Activated CD8-positive, alpha-beta memory T cell treated with anti-CD3 and anti-CD28 coated beads for 24 hours (primary cell): ENCODE results near the gene RPP21.

Experiments
- DNase-seq: peaks from one replicate; pipeline ENCODE4 v3.0.0-alpha.2; 2020

RPP21 gene

GRCh38 chr6:30344868-30345671 lies at the start of gene RPP21:
TSS of gene RPP21 (plus strand) at chr6:30345156. CDS start at chr6:30345172, 16 bp downstream.
- DNase-seq = peak; percentile 94

- no peak for DNase-seq
Measured at GRCh38 chr6:30295837-30296236, 49.1 kb upstream of the RPP21 start.

GRCh38 chr6:30304002-30304401 lies 41.0 kb upstream of the RPP21 start:
- no peak for DNase-seq

GRCh38 chr6:30311101-30311500 lies 33.9 kb upstream of the RPP21 start:
- DNase-seq = no peak

- DNase-seq = no peak
Measured at GRCh38 chr6:30311671-30312070, 33.3 kb upstream of the RPP21 start.

- DNase-seq = no peak
Measured at GRCh38 chr6:30312266-30312665, 32.7 kb upstream of the RPP21 start.

- DNase-seq = no peak
Measured at GRCh38 chr6:30312676-30313321, 32.2 kb upstream of the RPP21 start.

- DNase-seq = no peak
Measured at GRCh38 chr6:30315156-30315555, 29.8 kb upstream of the RPP21 start.

GRCh38 chr6:30317913-30318589 lies 26.9 kb upstream of the RPP21 start:
- DNase-seq = no peak

GRCh38 chr6:30319146-30319835 lies 25.7 kb upstream of the RPP21 start:
- DNase-seq = no peak

- DNase-seq = no peak
Measured at GRCh38 chr6:30321692-30322388, 23.1 kb upstream of the RPP21 start.

GRCh38 chr6:30322527-30323501 lies 22.1 kb upstream of the RPP21 start:
- DNase-seq = no peak

- DNase-seq = no peak
Measured at GRCh38 chr6:30323806-30324205, 21.1 kb upstream of the RPP21 start.

GRCh38 chr6:30325150-30325872 lies 19.6 kb upstream of the RPP21 start:
- no peak for DNase-seq

- DNase-seq = peak; percentile 89
Measured at GRCh38 chr6:30325873-30326525, 19.0 kb upstream of the RPP21 start.

- peak; percentile 96 for DNase-seq
Measured at GRCh38 chr6:30326526-30327231, 18.3 kb upstream of the RPP21 start, which contains the start of gene TRIM39. TSS of gene TRIM39 (plus strand) at chr6:30326927. CDS start at chr6:30329318, 2,391 bp downstream.

- no peak for DNase-seq
Measured at GRCh38 chr6:30327232-30327746, 17.7 kb upstream of the RPP21 start.

GRCh38 chr6:30328397-30328796 lies 16.6 kb upstream of the RPP21 start:
- DNase-seq = no peak

- no peak for DNase-seq
Measured at GRCh38 chr6:30329331-30329730, 15.6 kb upstream of the RPP21 start.
